Liver (tissue), 3 donors: ENCODE data around the gene RBP4.
A peak's percentile ranks its signal among the peaks of the same experiment; 100 is the strongest.

Experiments used
- CTCF ChIP-seq: fragments of 150-350 bp; IDR thresholded peaks from 2 replicates; pipeline ENCODE4 v1.5.1; 2017; ENCODE audit warnings: improper control_type of control experiment, low read depth, low read length; ENCODE audit not compliant: missing input control
- EGR1 ChIP-seq, 2 donors: IDR thresholded peaks; 2 replicates each; pipeline ENCODE4 v1.6.1; 2016 to 2018; ENCODE audit warnings: antibody characterized with exemption in 2 of 2, low read depth in 2 of 2
- FOXA1 ChIP-seq: IDR thresholded peaks from 2 replicates; pipeline ENCODE4 v1.6.1; 2016; ENCODE audit warnings: antibody characterized with exemption
- GABPA ChIP-seq, 2 donors: IDR thresholded peaks in 1 of 2; conservative IDR thresholded peaks in 1 of 2; 2 replicates each; pipeline ENCODE4 v1.6.1; 2016; ENCODE audit warnings: antibody characterized with exemption in 2 of 2, mild to moderate bottlenecking in 1 of 2, moderate library complexity in 1 of 2
- JUND ChIP-seq, 2 donors: IDR thresholded peaks; 2 replicates each; pipeline ENCODE4 v1.6.1; 2016; ENCODE audit warnings: antibody characterized with exemption in 2 of 2
- MAX ChIP-seq: IDR thresholded peaks from 2 replicates; pipeline ENCODE4 v1.6.1; 2016; ENCODE audit warnings: antibody characterized with exemption
- NR2F2 ChIP-seq: IDR thresholded peaks from 2 replicates; pipeline ENCODE4 v1.6.1; 2016; ENCODE audit warnings: antibody characterized with exemption
- RAD21 ChIP-seq, 2 donors: IDR thresholded peaks; 2 replicates each; pipeline ENCODE4 v1.6.1; 2016; ENCODE audit warnings: antibody characterized with exemption in 2 of 2, mild to moderate bottlenecking in 2 of 2
- REST ChIP-seq: IDR thresholded peaks from 2 replicates; pipeline ENCODE4 v1.6.1; 2016; ENCODE audit warnings: antibody characterized with exemption, mild to moderate bottlenecking
- TAF1 ChIP-seq: conservative IDR thresholded peaks from 2 replicates; pipeline ENCODE4 v1.6.1; 2016; ENCODE audit warnings: antibody characterized with exemption, mild to moderate bottlenecking
- YY1 ChIP-seq: IDR thresholded peaks from 2 replicates; pipeline ENCODE4 v1.6.1; 2016; ENCODE audit warnings: antibody characterized with exemption, mild to moderate bottlenecking
- donor health status: healthy.
- donor health status: healthy.

GRCh38 chr10:93591065-93591808 lies 9.8 kb downstream of the RBP4 start:
- TF ChIP-seq EGR1 (IDR thresholded peaks at IDR 0.05; ENCODE audit: low read depth in 2 of 2) (no peak), MAX (peak; percentile 61), JUND (IDR thresholded peaks at IDR 0.05) (no peak), CTCF (no peak), TAF1 (no peak), GABPA (IDR thresholded peaks at IDR 0.05 in 1 of 2, conservative IDR thresholded peaks at IDR 0.05 in 1 of 2) (no peak), RAD21 (IDR thresholded peaks at IDR 0.05) (no peak), FOXA1 (no peak), REST (no peak), NR2F2 (peak; percentile 55), YY1 (no peak)
